Measurements from ENCODE around the gene LIMS1.

LIMS1 gene

DNA sequence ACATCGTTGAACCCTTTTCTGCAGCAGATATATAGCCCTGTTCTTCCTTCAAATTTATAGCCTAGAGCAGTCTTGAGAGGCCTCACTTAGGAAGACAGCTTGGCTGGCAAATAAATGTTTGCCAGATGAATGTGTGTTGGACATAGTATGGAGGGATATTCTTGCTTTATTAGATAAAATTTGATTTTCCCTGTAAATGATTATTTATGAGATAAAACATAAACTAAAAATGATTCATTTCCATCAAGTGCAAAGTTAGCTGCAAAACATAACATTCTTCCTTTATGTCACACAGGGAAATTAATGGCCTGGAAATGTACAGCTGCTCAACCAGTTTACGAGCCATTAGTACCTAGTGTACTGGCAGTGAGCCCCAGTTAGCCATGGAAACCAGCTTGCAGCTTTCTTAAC is 82.5 kb downstream of the LIMS1 start (continued):
- TF ChIP-seq ZNF274 (IDR thresholded peaks at IDR 0.05; ENCODE audit: low read length) (no peak), ZNF274 (tag by site-specific recombination; IDR thresholded peaks at IDR 0.05; ENCODE audit: borderline replicate concordance) (no peak), SP3 (tag by site-specific recombination; IDR thresholded peaks at IDR 0.05) (no peak), ZNF2 (tag by site-specific recombination; IDR thresholded peaks at IDR 0.05) (no peak), ZNF776 (tag by site-specific recombination; IDR thresholded peaks at IDR 0.05; ENCODE audit: borderline replicate concordance) (no peak), MYNN (tag by site-specific recombination; IDR thresholded peaks at IDR 0.05; ENCODE audit: borderline replicate concordance) (no peak), ZNF529 (tag by site-specific recombination; IDR thresholded peaks at IDR 0.05; ENCODE audit: insufficient replicate concordance) (no peak), YY2 (tag by site-specific recombination; IDR thresholded peaks at IDR 0.05) (no peak), YY1 (tag by site-specific recombination; IDR thresholded peaks at IDR 0.05) (no peak)
- TF ChIP-seq, protein P1, sequence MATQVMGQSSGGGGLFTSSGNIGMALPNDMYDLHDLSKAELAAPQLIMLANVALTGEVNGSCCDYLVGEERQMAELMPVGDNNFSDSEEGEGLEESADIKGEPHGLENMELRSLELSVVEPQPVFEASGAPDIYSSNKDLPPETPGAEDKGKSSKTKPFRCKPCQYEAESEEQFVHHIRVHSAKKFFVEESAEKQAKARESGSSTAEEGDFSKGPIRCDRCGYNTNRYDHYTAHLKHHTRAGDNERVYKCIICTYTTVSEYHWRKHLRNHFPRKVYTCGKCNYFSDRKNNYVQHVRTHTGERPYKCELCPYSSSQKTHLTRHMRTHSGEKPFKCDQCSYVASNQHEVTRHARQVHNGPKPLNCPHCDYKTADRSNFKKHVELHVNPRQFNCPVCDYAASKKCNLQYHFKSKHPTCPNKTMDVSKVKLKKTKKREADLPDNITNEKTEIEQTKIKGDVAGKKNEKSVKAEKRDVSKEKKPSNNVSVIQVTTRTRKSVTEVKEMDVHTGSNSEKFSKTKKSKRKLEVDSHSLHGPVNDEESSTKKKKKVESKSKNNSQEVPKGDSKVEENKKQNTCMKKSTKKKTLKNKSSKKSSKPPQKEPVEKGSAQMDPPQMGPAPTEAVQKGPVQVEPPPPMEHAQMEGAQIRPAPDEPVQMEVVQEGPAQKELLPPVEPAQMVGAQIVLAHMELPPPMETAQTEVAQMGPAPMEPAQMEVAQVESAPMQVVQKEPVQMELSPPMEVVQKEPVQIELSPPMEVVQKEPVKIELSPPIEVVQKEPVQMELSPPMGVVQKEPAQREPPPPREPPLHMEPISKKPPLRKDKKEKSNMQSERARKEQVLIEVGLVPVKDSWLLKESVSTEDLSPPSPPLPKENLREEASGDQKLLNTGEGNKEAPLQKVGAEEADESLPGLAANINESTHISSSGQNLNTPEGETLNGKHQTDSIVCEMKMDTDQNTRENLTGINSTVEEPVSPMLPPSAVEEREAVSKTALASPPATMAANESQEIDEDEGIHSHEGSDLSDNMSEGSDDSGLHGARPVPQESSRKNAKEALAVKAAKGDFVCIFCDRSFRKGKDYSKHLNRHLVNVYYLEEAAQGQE (tag by site-specific recombination; IDR thresholded peaks at IDR 0.05), result no peak
- TF ChIP-seq, protein P2, sequence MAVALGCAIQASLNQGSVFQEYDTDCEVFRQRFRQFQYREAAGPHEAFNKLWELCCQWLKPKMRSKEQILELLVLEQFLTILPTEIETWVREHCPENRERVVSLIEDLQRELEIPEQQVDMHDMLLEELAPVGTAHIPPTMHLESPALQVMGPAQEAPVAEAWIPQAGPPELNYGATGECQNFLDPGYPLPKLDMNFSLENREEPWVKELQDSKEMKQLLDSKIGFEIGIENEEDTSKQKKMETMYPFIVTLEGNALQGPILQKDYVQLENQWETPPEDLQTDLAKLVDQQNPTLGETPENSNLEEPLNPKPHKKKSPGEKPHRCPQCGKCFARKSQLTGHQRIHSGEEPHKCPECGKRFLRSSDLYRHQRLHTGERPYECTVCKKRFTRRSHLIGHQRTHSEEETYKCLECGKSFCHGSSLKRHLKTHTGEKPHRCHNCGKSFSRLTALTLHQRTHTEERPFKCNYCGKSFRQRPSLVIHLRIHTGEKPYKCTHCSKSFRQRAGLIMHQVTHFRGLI (tag by site-specific recombination; IDR thresholded peaks at IDR 0.05), result no peak
- TF ChIP-seq, protein P3, sequence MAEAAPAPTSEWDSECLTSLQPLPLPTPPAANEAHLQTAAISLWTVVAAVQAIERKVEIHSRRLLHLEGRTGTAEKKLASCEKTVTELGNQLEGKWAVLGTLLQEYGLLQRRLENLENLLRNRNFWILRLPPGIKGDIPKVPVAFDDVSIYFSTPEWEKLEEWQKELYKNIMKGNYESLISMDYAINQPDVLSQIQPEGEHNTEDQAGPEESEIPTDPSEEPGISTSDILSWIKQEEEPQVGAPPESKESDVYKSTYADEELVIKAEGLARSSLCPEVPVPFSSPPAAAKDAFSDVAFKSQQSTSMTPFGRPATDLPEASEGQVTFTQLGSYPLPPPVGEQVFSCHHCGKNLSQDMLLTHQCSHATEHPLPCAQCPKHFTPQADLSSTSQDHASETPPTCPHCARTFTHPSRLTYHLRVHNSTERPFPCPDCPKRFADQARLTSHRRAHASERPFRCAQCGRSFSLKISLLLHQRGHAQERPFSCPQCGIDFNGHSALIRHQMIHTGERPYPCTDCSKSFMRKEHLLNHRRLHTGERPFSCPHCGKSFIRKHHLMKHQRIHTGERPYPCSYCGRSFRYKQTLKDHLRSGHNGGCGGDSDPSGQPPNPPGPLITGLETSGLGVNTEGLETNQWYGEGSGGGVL (tag by site-specific recombination; IDR thresholded peaks at IDR 0.05), result no peak

DNA sequence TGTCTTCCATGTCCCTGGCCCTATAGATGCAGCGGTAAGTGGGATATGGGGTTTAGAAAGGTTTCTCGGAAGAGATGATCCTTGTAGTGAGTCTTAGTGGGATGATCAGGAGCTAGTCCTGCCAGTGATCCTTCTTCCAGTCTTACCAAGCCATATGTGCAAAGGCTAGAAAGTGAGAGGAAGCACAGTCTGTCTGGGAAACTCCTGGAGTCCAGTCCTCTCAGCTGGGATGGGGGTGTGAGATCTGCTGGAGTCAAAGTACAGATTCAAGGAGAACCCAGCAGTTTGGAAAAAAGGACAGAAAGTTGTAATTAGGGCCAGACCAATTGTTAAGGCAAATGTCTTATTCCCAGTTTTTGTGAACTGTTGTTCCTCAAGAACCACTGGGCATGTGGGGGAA is 83.3 kb downstream of the LIMS1 start:
- Histone ChIP-seq H3K36me3 (ENCODE audit: control insufficient read depth in 2 of 2, insufficient read depth in 1 of 2, low read length in 2 of 2) (no peaks in the 10 kb centered on the region), H3K27ac (ENCODE audit: extremely low read depth, low read depth, low read length) (no peak overlapping the region), H3K4me1 (ENCODE audit: control insufficient read depth, insufficient read depth, low read length) (peaks cover 47% of the 10 kb centered on the region), H3K9me3 (ENCODE audit: control insufficient read depth, insufficient read depth, low read depth, low read length) (no peaks in the 10 kb centered on the region), H3K4me3 (ENCODE audit: low read depth, low read length) (no peak overlapping the region)
- ChIA-PET POLR2A (no interaction called here), CTCF (interaction anchor here (1.0 to 1.9 kb wide), 5 partner anchors 12 to 267 kb away, joined by 4 to 19 read pairs (median 7); no protein-coding TSS in a partner anchor)
- TF ChIP-seq, protein P4, sequence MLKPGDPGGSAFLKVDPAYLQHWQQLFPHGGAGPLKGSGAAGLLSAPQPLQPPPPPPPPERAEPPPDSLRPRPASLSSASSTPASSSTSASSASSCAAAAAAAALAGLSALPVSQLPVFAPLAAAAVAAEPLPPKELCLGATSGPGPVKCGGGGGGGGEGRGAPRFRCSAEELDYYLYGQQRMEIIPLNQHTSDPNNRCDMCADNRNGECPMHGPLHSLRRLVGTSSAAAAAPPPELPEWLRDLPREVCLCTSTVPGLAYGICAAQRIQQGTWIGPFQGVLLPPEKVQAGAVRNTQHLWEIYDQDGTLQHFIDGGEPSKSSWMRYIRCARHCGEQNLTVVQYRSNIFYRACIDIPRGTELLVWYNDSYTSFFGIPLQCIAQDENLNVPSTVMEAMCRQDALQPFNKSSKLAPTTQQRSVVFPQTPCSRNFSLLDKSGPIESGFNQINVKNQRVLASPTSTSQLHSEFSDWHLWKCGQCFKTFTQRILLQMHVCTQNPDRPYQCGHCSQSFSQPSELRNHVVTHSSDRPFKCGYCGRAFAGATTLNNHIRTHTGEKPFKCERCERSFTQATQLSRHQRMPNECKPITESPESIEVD (tag by site-specific recombination; IDR thresholded peaks at IDR 0.05), result 0 out of 2 replicates have a peak, but pooled peaks have one; percentile 30
- TF ChIP-seq, protein P5, sequence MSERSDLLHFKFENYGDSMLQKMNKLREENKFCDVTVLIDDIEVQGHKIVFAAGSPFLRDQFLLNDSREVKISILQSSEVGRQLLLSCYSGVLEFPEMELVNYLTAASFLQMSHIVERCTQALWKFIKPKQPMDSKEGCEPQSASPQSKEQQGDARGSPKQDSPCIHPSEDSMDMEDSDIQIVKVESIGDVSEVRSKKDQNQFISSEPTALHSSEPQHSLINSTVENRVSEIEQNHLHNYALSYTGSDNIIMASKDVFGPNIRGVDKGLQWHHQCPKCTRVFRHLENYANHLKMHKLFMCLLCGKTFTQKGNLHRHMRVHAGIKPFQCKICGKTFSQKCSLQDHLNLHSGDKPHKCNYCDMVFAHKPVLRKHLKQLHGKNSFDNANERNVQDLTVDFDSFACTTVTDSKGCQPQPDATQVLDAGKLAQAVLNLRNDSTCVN (tag by site-specific recombination; optimal IDR thresholded peaks at IDR 0.05), result no peak
- TF ChIP-seq ZIC2 (tag by site-specific recombination; IDR thresholded peaks at IDR 0.05), result peak; percentile 40; the same call in 1 of the 2 replicates
